Neuronal stem cell (in vitro differentiated cells): ENCODE results near the gene NELL1.

Experiments
- DNase-seq: peaks from one replicate; pipeline ENCODE4 v3.0.0-alpha.2; 2013; ENCODE audit warnings: low spot score
- H2AFZ ChIP-seq: one replicate; pipeline ENCODE4 v1.6.1; 2013; ENCODE audit warnings: mild to moderate bottlenecking, low read length, inconsistent platforms
- H2AK5ac ChIP-seq: 2 replicates; pipeline ENCODE4 v1.6.1; 2013; ENCODE audit warnings: low read depth, mild to moderate bottlenecking, inconsistent platforms, low read length, moderate library complexity, mixed read lengths
- H2BK120ac ChIP-seq: 2 replicates; pipeline ENCODE4 v1.6.1; 2013; ENCODE audit warnings: low read depth, mild to moderate bottlenecking, inconsistent platforms, low read length, moderate library complexity, mixed read lengths
- H2BK12ac ChIP-seq: one replicate; pipeline ENCODE4 v1.6.1; 2013; ENCODE audit warnings: low read length, inconsistent platforms
- H2BK15ac ChIP-seq: 2 replicates; pipeline ENCODE4 v1.6.1; 2013; ENCODE audit warnings: mild to moderate bottlenecking, low read length, inconsistent platforms, mixed read lengths
- H2BK5ac ChIP-seq: one replicate; pipeline ENCODE4 v1.6.1; 2013; ENCODE audit warnings: inconsistent platforms, mild to moderate bottlenecking, low read length, moderate library complexity
- H3K14ac ChIP-seq: one replicate; pipeline ENCODE4 v1.6.1; 2013; ENCODE audit warnings: low read length, inconsistent platforms
- H3K18ac ChIP-seq: 2 replicates; pipeline ENCODE4 v1.6.1; 2013; ENCODE audit warnings: low read length, inconsistent platforms
- H3K23ac ChIP-seq: 2 replicates; pipeline ENCODE4 v1.6.1; 2013; ENCODE audit warnings: low read depth, mild to moderate bottlenecking, mixed read lengths, low read length, inconsistent platforms; ENCODE audit not compliant: poor library complexity
- H3K27ac ChIP-seq: replicated peaks from 3 replicates; pipeline ENCODE4 v1.5.1; 2013; ENCODE audit warnings: low read length, inconsistent platforms
- H3K27me3 ChIP-seq, 3 experiments: 2 replicates each; pipeline ENCODE4 v1.6.1; 2013; ENCODE audit warnings: low read length in 3 of 3, mild to moderate bottlenecking in 2 of 3, inconsistent platforms in 1 of 3, low read depth in 1 of 3, mixed read lengths in 1 of 3, moderate library complexity in 1 of 3; ENCODE audit not compliant: control insufficient read depth in 3 of 3, insufficient read depth in 3 of 3
- H3K36me3 ChIP-seq, 2 donors: replicated peaks in 1 of 2; 2 replicates each; pipeline ENCODE4 v1.6.1; 2013; ENCODE audit warnings: low read length in 2 of 2; ENCODE audit not compliant: control insufficient read depth in 2 of 2, insufficient read depth in 2 of 2
- H3K4ac ChIP-seq: 2 replicates; pipeline ENCODE4 v1.6.1; 2013; ENCODE audit warnings: inconsistent platforms, mild to moderate bottlenecking, low read length, moderate library complexity
- H3K4me1 ChIP-seq, 2 donors: 1 replicate in 1 of 2; 2 replicates in 1 of 2; pipeline ENCODE4 v1.6.1; 2013; ENCODE audit warnings: low read length in 2 of 2, low read depth in 1 of 2; ENCODE audit not compliant: control insufficient read depth in 2 of 2, insufficient read depth in 1 of 2
- H3K4me2 ChIP-seq: one replicate; pipeline ENCODE4 v1.6.1; 2013; ENCODE audit warnings: mild to moderate bottlenecking, low read length, inconsistent platforms; ENCODE audit not compliant: insufficient read depth, poor library complexity, severe bottlenecking
- H3K4me3 ChIP-seq, 2 donors: 2 replicates each; pipeline ENCODE4 v1.5.1; 2013; ENCODE audit warnings: low read length in 2 of 2, mild to moderate bottlenecking in 2 of 2, inconsistent platforms in 1 of 2, moderate library complexity in 1 of 2
- H3K79me1 ChIP-seq: one replicate; pipeline ENCODE4 v1.6.1; 2013; ENCODE audit warnings: low read depth, mild to moderate bottlenecking, inconsistent platforms, low read length, moderate library complexity
- H3K9ac ChIP-seq: one replicate; pipeline ENCODE4 v1.6.1; 2013; ENCODE audit warnings: mild to moderate bottlenecking, low read depth, low read length, inconsistent platforms; ENCODE audit not compliant: poor library complexity
- H3K9me3 ChIP-seq, 2 donors: replicated peaks in 1 of 2; 2 replicates each; pipeline versions ENCODE3 to v1.6.1; 2013; ENCODE audit warnings: low read length in 2 of 2, mild to moderate bottlenecking in 2 of 2, inconsistent platforms in 1 of 2, low read depth in 1 of 2, mixed read lengths in 1 of 2, moderate library complexity in 1 of 2; ENCODE audit not compliant: control insufficient read depth in 2 of 2, insufficient read depth in 1 of 2
- H4K8ac ChIP-seq: one replicate; pipeline ENCODE4 v1.6.1; 2013; ENCODE audit warnings: low read depth, mild to moderate bottlenecking, inconsistent platforms, low read length, moderate library complexity
- H4K91ac ChIP-seq: one replicate; pipeline ENCODE4 v1.6.1; 2013; ENCODE audit warnings: low read length, low read depth, mild to moderate bottlenecking, inconsistent platforms; ENCODE audit not compliant: poor library complexity
- WGBS, 2 donors: extraction: QIAGEN DNeasy Blood & Tissue Kit; methylation state at CpG; one replicate each; pipeline ENCODE4 v1.1.7; 2013; ENCODE audit warnings: missing lambda C conversion rate in 2 of 2, mixed read lengths in 1 of 2; ENCODE audit not compliant: insufficient read length in 2 of 2, insufficient replicate concordance in 1 of 2; ENCODE audit errors: extremely low coverage in 2 of 2; 5-methylcytosine and 5-hydroxymethylcytosine counted together

Gene NELL1

DNA sequence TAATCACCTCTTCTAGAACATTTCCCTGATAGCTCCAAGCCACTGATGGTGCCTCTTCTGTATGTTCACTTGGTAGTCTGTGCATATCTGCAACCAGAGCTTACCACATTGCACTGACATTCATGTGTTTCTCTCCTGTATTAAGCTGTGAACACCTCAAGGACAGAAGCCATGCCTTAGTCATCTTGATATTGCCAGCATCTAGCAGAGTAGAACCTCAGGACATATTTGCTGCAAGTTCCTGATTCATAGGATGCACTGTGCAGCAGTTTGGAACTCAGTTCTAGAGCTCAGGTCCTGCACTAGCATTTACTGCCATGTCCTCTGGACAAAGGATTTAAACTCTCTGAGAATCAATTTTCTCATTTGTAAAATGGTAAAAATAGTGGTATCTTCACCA lies 801.1 kb downstream of the NELL1 start:
- H3K9me3 ChIP-seq: no peaks in the 10 kb centered on the region
- H3K9ac ChIP-seq: no peak overlapping the region
- H4K91ac ChIP-seq: no peak overlapping the region
- H2BK5ac ChIP-seq: no peak overlapping the region
- H2BK120ac ChIP-seq: no peak overlapping the region
- no peak overlapping the region for H3K4me3 ChIP-seq
- H3K4me2 ChIP-seq: no peak overlapping the region
- H4K8ac ChIP-seq: no peak overlapping the region
- no peak overlapping the region for H3K4ac ChIP-seq
- no peak overlapping the region for H3K18ac ChIP-seq
- H2BK12ac ChIP-seq: no peak overlapping the region
- no peak for DNase-seq
- no peak overlapping the region for H2AK5ac ChIP-seq
- H3K36me3 ChIP-seq: no peaks in the 10 kb centered on the region
- H3K79me1 ChIP-seq: no peaks in the 10 kb centered on the region
- no peak overlapping the region for H3K23ac ChIP-seq
- H3K4me1 ChIP-seq: peaks cover 0 to 9% of the 10 kb centered on the region in 2 donors
- H3K27me3 ChIP-seq: no peaks in the 10 kb centered on the region
- H2BK15ac ChIP-seq: no peak overlapping the region
- H2AFZ ChIP-seq: no peak overlapping the region
- H3K14ac ChIP-seq: no peak overlapping the region
- no peak overlapping the region for H3K27ac ChIP-seq

DNA sequence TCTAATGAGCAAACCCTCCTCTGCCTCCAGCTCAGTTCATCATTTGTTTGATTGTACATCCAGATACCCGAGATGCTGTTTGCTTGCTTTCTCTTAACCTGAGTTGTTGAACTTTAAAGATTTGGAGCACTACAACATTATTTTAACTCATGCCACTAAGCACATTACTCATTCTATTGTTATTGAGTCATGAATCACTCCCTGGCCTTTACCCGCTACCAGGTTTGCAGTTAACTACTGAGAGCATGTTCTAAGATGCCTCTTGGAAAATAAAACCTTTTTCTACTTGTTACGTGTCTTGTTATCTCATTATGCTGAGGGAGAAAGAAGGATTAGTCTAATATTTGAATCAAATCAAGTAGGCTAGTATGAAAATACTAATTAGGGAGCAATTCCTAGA lies 802.9 kb downstream of the NELL1 start:
- Histone ChIP-seq H3K4ac (no peak overlapping the region), H2BK5ac (no peak overlapping the region), H3K4me2 (no peak overlapping the region), H3K9me3 (no peaks in the 10 kb centered on the region), H4K8ac (no peak overlapping the region), H2AFZ (no peak overlapping the region), H3K23ac (no peak overlapping the region), H3K14ac (no peak overlapping the region), H3K18ac (no peak overlapping the region), H2BK15ac (no peak overlapping the region), H3K27me3 (no peaks in the 10 kb centered on the region), H3K36me3 (no peaks in the 10 kb centered on the region), H2BK12ac (no peak overlapping the region), H3K9ac (no peak overlapping the region), H3K4me1 (peaks cover 0 to 2% of the 10 kb centered on the region in 2 donors), H3K4me3 (no peak overlapping the region), H3K27ac (no peak overlapping the region), H4K91ac (no peak overlapping the region), H3K79me1 (no peaks in the 10 kb centered on the region), H2BK120ac (no peak overlapping the region), H2AK5ac (no peak overlapping the region)
- WGBS, 2 donors: no CpG with 5 or more reads among the region's 3 CpGs
- no peak for DNase-seq

DNA sequence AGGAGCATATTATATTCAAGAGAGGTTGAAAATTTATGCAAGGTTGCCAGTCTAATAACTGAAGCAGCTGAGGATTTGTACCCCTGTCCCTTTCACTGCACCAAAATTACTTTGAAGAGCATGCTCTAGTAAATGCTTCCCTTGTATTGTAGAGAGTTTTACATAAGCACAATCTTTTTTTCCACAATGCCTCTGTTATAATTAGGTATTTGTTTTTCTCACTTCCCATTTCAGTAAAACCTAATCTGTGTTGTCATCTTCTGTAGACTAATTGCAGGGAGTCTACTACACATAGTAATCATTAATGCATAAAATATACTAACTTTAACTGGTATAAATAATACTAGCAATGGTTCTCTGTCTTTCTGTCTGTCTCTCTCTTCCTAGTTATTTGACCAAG lies 805.1 kb downstream of the NELL1 start:
- Histone ChIP-seq H3K27ac (no peak overlapping the region), H3K9ac (no peak overlapping the region), H3K9me3 (no peaks in the 10 kb centered on the region), H3K4me1 (peaks cover 0 to 2% of the 10 kb centered on the region in 2 donors), H2BK5ac (no peak overlapping the region), H3K27me3 (no peaks in the 10 kb centered on the region), H3K18ac (no peak overlapping the region), H3K79me1 (no peaks in the 10 kb centered on the region), H3K14ac (no peak overlapping the region), H3K4me2 (no peak overlapping the region), H2AFZ (no peak overlapping the region), H3K4me3 (no peak overlapping the region), H4K91ac (no peak overlapping the region), H2BK120ac (no peak overlapping the region), H2AK5ac (no peak overlapping the region), H3K36me3 (no peaks in the 10 kb centered on the region), H4K8ac (no peak overlapping the region), H2BK15ac (no peak overlapping the region), H2BK12ac (no peak overlapping the region), H3K23ac (no peak overlapping the region), H3K4ac (no peak overlapping the region)
- DNase-seq: no peak

DNA sequence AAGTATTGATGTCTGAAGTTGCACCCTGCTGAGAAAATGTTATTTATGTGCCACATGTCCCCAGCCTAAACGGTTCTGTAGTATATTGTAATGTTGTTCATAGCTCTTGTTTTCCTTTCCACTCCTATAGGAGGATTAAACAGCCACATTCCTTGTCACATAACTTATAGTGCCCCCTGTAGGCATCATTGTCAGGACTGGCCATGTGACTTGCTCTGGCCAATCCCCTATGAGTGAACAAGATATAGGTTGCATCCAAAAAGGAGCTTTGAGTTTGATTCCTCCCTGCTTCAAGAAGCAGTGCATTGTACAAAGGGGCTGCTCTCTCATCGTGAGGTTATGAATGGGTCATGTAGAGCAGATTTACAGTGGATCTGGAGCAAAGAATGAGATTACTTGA lies 805.9 kb downstream of the NELL1 start:
- Histone ChIP-seq H3K36me3 (no peaks in the 10 kb centered on the region), H4K8ac (no peak overlapping the region), H3K4me2 (no peak overlapping the region), H3K23ac (no peak overlapping the region), H2BK120ac (no peak overlapping the region), H2AK5ac (no peak overlapping the region), H2BK5ac (no peak overlapping the region), H3K14ac (no peak overlapping the region), H3K9ac (no peak overlapping the region), H3K79me1 (no peaks in the 10 kb centered on the region), H3K9me3 (no peaks in the 10 kb centered on the region), H3K4me1 (peaks cover 0 to 2% of the 10 kb centered on the region in 2 donors), H2AFZ (no peak overlapping the region), H4K91ac (no peak overlapping the region), H3K18ac (no peak overlapping the region), H2BK12ac (no peak overlapping the region), H3K4ac (no peak overlapping the region), H3K27me3 (no peaks in the 10 kb centered on the region), H2BK15ac (no peak overlapping the region), H3K27ac (no peak overlapping the region), H3K4me3 (no peak overlapping the region)
- WGBS, 2 donors: no CpG with 5 or more reads among the region's 2 CpGs
- DNase-seq: no peak
